ENCODE measurements around the gene GFOD2. TPM values are rescaled to one million over a fixed set of nuclear protein-coding genes. Genes with fewer than 3 reads are reported as not detected.

The GFOD2 gene
- total RNA-seq, 2 donors from 2014 or later = 14.2 to 14.5 TPM

GRCh38 chr16:67676516-67676915 is 42.6 kb downstream of the GFOD2 start:
- DNase-seq (ENCODE audit: low spot score) = no peak
- intact Hi-C loops (cut with DNase I) = no loop called here

GRCh38 chr16:67675999-67676398 is 43.1 kb downstream of the GFOD2 start:
- intact Hi-C loops (cut with DNase I) = no loop called here

GRCh38 chr16:67675579-67675935 is 43.6 kb downstream of the GFOD2 start:
- no peak for DNase-seq (ENCODE audit: low spot score)
- intact Hi-C loops (cut with DNase I) = no loop called here

More at GRCh38 chr16:67675999-67676398, 43.1 kb downstream of the GFOD2 start:
- no peak for DNase-seq (ENCODE audit: low spot score)

- no peak for DNase-seq (ENCODE audit: low spot score)
- intact Hi-C loops (cut with DNase I) = loop anchor here in 1 of 2 donors (5.0 kb wide), 1 partner anchor 127 kb away; no protein-coding TSS in a partner anchor
These were observed 44.1 kb downstream of the GFOD2 start for GRCh38 chr16:67674851-67675578.

GRCh38 chr16:67673712-67674580 is 45.2 kb downstream of the GFOD2 start:
- intact Hi-C loops (cut with DNase I) = loop anchor here in 1 of 2 donors (5.0 kb wide), 1 partner anchor 128 kb away; no protein-coding TSS in a partner anchor
- DNase-seq (ENCODE audit: low spot score) = no peak

- DNase-seq (ENCODE audit: low spot score) = peak; percentile 92
- intact Hi-C loops (cut with DNase I) = loop anchor here in 1 of 2 donors (5.0 kb wide), 1 partner anchor 129 kb away; no protein-coding TSS in a partner anchor
These were observed 46.1 kb downstream of the GFOD2 start for GRCh38 chr16:67672739-67673662.

GRCh38 chr16:67672306-67672705 is 46.8 kb downstream of the GFOD2 start:
- DNase-seq (ENCODE audit: low spot score) = no peak
- intact Hi-C loops (cut with DNase I) = loop anchor here in 1 of 2 donors (5.0 kb wide), 1 partner anchor 130 kb away; no protein-coding TSS in a partner anchor

- no peak for DNase-seq (ENCODE audit: low spot score)
- intact Hi-C loops (cut with DNase I) = loop anchor here (1.0 to 10.0 kb wide), 5 partner anchors 105 to 149 kb away; partner anchors contain the start of gene CTCF (in 2 of the 2)
These were observed 49.5 kb downstream of the GFOD2 start for GRCh38 chr16:67669499-67670101.

- intact Hi-C loops (cut with DNase I) = loop anchor here (1.0 to 10.0 kb wide), 4 partner anchors 104 to 148 kb away; partner anchors contain the start of gene CTCF (in 2 of the 2)
- DNase-seq (ENCODE audit: low spot score) = no peak
These were observed 50.5 kb downstream of the GFOD2 start for GRCh38 chr16:67668495-67669157.

GRCh38 chr16:67667817-67668494 is 51.2 kb downstream of the GFOD2 start:
- intact Hi-C loops (cut with DNase I) = loop anchor here (5.0 to 10.0 kb wide), 3 partner anchors 103 to 146 kb away; partner anchors contain the start of gene CTCF (in 2 of the 2)
- DNase-seq (ENCODE audit: low spot score) = peak; percentile 94

GRCh38 chr16:67667453-67667816 is 51.7 kb downstream of the GFOD2 start:
- intact Hi-C loops (cut with DNase I) = loop anchor here (5.0 to 10.0 kb wide), 3 partner anchors 103 to 145 kb away; partner anchors contain the start of gene CTCF (in 2 of the 2)
- no peak for DNase-seq (ENCODE audit: low spot score)

GRCh38 chr16:67666559-67667452 is 52.3 kb downstream of the GFOD2 start, which contains the start of the genes C16orf86 and ENKD1:
Gene C16orf86, plus strand, starts transcription at chr16:67666814. Its CDS starts 157 bp downstream, at chr16:67666971.
Gene ENKD1, minus strand, starts transcription at chr16:67666750. Its CDS starts 308 bp downstream, at chr16:67666442.
- intact Hi-C loops (cut with DNase I) = loop anchor here (5.0 to 10.0 kb wide), 3 partner anchors 102 to 145 kb away; partner anchors contain the start of gene CTCF (in 2 of the 2)
- peak; percentile 95 for DNase-seq (ENCODE audit: low spot score)

- intact Hi-C loops (cut with DNase I) = loop anchor here (5.0 to 10.0 kb wide), 3 partner anchors 101 to 144 kb away; partner anchors contain the start of gene CTCF (in 2 of the 2)
- DNase-seq (ENCODE audit: low spot score) = no peak
These were observed 53.0 kb downstream of the GFOD2 start for GRCh38 chr16:67666032-67666551.

GRCh38 chr16:67665598-67665997 is 53.5 kb downstream of the GFOD2 start:
- no peak for DNase-seq (ENCODE audit: low spot score)
- intact Hi-C loops (cut with DNase I) = loop anchor here (5.0 to 10.0 kb wide), 3 partner anchors 101 to 143 kb away; partner anchors contain the start of gene CTCF (in 2 of the 2)

- intact Hi-C loops (cut with DNase I) = loop anchor here (5.0 to 10.0 kb wide), 3 partner anchors 100 to 143 kb away; partner anchors contain the start of gene CTCF (in 2 of the 2)
- DNase-seq (ENCODE audit: low spot score) = no peak
These were observed 54.2 kb downstream of the GFOD2 start for GRCh38 chr16:67664871-67665270.
